DND-41 (cell line): Measurements from ENCODE around the gene TK2.

Experiments
- ATAC-seq: fragments of 200-7000 bp; cut with Tn5 transposase; 3 replicates; pipeline ENCODE4 v1.9.1; 2021; ENCODE audit warnings: low read depth; ENCODE audit not compliant: insufficient read depth
- DNase-seq: peaks from one replicate; pipeline ENCODE4 v3.0.0-alpha.2; 2020
- H2AFZ ChIP-seq: 2 replicates; pipeline ENCODE4 v1.6.0; 2012; ENCODE audit warnings: low read depth, low read length
- H3K27ac ChIP-seq: 2 replicates; pipeline ENCODE4 v1.5.1; 2012; ENCODE audit warnings: low read length, inconsistent platforms
- H3K27me3 ChIP-seq: fragments of 200-600 bp; sonication (generic); 2 replicates; pipeline ENCODE4 v1.6.0; 2012; ENCODE audit warnings: low read length, mild to moderate bottlenecking, inconsistent platforms; ENCODE audit not compliant: insufficient read depth, poor library complexity
- H3K36me3 ChIP-seq: 2 replicates; pipeline ENCODE4 v1.5.1; 2012; ENCODE audit warnings: low read length, inconsistent platforms; ENCODE audit not compliant: insufficient read depth
- H3K4me1 ChIP-seq: 2 replicates; pipeline ENCODE4 v1.5.1; 2012; ENCODE audit warnings: mild to moderate bottlenecking, low read length; ENCODE audit not compliant: insufficient read depth
- H3K4me2 ChIP-seq: 2 replicates; pipeline ENCODE4 v1.6.0; 2012; ENCODE audit warnings: mild to moderate bottlenecking, moderate library complexity, low read length, inconsistent platforms; ENCODE audit not compliant: insufficient read depth
- H3K4me3 ChIP-seq, 2 experiments: fragments of 200-600 bp in 1 of 2; shearing (Covaris generic) in 1 of 2; 2 replicates each; pipeline ENCODE4 v1.5.1; 2012 to 2016; ENCODE audit warnings: inconsistent platforms in 2 of 2, low read length in 2 of 2, mild to moderate bottlenecking in 2 of 2, low read depth in 1 of 2, moderate library complexity in 1 of 2
- H3K79me2 ChIP-seq: 2 replicates; pipeline ENCODE4 v1.6.0; 2012; ENCODE audit warnings: low read length, inconsistent platforms; ENCODE audit not compliant: insufficient read depth
- H3K9ac ChIP-seq: 2 replicates; pipeline ENCODE4 v1.6.0; 2012; ENCODE audit warnings: low read depth, mild to moderate bottlenecking, inconsistent platforms, low read length, moderate library complexity
- H3K9me3 ChIP-seq: 2 replicates; pipeline ENCODE4 v1.5.1; 2012; ENCODE audit warnings: low read length, moderate library complexity, mild to moderate bottlenecking, inconsistent platforms; ENCODE audit not compliant: insufficient read depth, severe bottlenecking
- H4K20me1 ChIP-seq: 2 replicates; pipeline ENCODE4 v1.6.0; 2012; ENCODE audit warnings: low read length; ENCODE audit not compliant: insufficient read depth
- CTCF ChIP-seq: IDR thresholded peaks from 2 replicates; pipeline ENCODE4 v1.5.1; 2012; ENCODE audit warnings: borderline replicate concordance, low read length, moderate library complexity, mild to moderate bottlenecking; ENCODE audit not compliant: poor library complexity, severe bottlenecking; ENCODE audit errors: extremely low read depth
- EZH2 ChIP-seq: IDR thresholded peaks from 3 replicates; pipeline ENCODE4 v1.6.1; 2012; ENCODE audit warnings: borderline replicate concordance, low read depth, mild to moderate bottlenecking, moderate library complexity, low read length, inconsistent platforms; ENCODE audit not compliant: severe bottlenecking

TK2 gene

GRCh38 chr16:66508914-66509496, 40.9 kb downstream of the TK2 start:
- ATAC-seq (no peak), DNase-seq (no peak)
- no peak for TF ChIP-seq EZH2
- TF ChIP-seq CTCF = no peak
- Histone ChIP-seq H3K27ac (no peak overlapping the region), H3K4me3 (no peak overlapping the region), H4K20me1 (no peaks in the 10 kb centered on the region), H3K9me3 (no peaks in the 10 kb centered on the region), H3K9ac (no peak overlapping the region), H2AFZ (no peak overlapping the region), H3K4me1 (no peaks in the 10 kb centered on the region), H3K4me2 (no peak overlapping the region), H3K27me3 (no peaks in the 10 kb centered on the region), H3K79me2 (no peaks in the 10 kb centered on the region), H3K36me3 (peaks cover 3% of the 10 kb centered on the region; the same call in 1 of the 2 replicates)

DNA sequence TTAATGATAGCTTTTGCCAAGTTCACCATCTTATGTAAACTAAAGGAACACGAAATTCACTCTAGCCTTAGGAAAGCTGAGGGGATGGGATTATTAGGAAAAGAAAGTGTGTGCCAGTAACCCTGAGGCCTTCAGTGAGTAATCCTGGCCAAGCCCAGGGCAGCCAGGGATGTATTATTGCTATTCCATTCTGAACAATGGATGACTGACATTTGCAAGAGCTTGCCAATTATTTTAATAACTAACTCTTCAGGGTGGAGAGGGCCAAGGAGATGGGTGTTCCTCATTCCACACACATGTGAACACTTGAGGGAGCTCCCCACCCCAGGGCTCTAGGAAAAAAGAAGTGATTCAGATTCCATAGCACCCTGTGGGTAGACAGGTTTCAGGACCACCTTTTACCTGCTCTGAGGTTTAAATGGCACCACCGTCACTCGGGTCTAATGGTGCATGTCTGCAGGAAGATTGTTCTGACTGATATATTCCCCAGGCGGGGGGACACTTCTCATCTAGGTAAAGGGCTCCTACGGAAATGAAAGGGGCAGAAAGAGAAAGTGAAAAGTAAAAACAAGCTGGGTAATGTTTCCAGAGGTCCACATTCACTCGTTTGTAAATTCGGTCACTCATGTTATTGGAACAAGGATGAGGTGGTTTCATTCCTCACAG, 41.5 kb downstream of the TK2 start:
- no peak for TF ChIP-seq EZH2
- TF ChIP-seq CTCF = no peak
- H3K9me3 ChIP-seq = no peaks in the 10 kb centered on the region
- H2AFZ ChIP-seq = no peak overlapping the region
- ATAC-seq (no peak), DNase-seq (no peak)
- H3K4me2 ChIP-seq = no peak overlapping the region
- H3K27ac ChIP-seq = no peak overlapping the region
- H3K79me2 ChIP-seq = no peaks in the 10 kb centered on the region
- no peaks in the 10 kb centered on the region; the same call in 1 of the 2 replicates for H3K36me3 ChIP-seq
- no peaks in the 10 kb centered on the region for H4K20me1 ChIP-seq
- H3K4me1 ChIP-seq = no peaks in the 10 kb centered on the region
- no peaks in the 10 kb centered on the region for H3K27me3 ChIP-seq
- H3K4me3 ChIP-seq = no peak overlapping the region
- H3K9ac ChIP-seq = no peak overlapping the region

DNA sequence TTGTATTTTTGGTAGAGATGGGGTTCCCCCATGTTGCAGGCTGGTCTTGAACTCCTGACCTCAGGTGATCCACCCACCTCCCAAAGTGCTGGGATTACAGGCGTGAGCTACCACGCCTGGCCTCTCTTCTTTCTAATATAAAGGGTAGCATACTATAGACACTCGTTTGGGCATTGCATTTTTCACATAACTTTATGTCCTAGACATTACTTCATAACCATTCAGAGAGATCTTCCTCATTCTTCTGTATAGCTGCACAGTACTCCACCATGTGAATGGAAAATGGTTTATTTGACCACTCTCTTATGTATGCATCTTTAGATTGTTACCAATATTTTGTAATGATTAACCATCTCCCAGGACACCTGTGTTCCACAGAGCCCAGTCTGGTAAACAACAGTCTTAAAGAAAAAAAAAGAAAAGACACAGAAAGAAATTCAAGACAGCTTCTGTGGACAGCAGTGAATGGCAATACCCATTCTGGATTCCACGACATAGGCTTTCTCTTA, 42.1 kb downstream of the TK2 start:
- Histone ChIP-seq H3K9me3 (no peaks in the 10 kb centered on the region), H3K4me2 (no peak overlapping the region), H3K4me3 (no peak overlapping the region), H4K20me1 (no peaks in the 10 kb centered on the region), H3K9ac (no peak overlapping the region), H3K27ac (no peak overlapping the region), H3K4me1 (no peaks in the 10 kb centered on the region), H3K27me3 (no peaks in the 10 kb centered on the region), H3K36me3 (no peaks in the 10 kb centered on the region; the same call in 1 of the 2 replicates), H2AFZ (no peak overlapping the region), H3K79me2 (no peaks in the 10 kb centered on the region)
- DNase-seq (no peak), ATAC-seq (no peak)
- no peak for TF ChIP-seq CTCF
- no peak for TF ChIP-seq EZH2
